ENCODE data around the gene GOLPH3. TPM values are rescaled to one million over a fixed set of nuclear protein-coding genes. Genes with fewer than 3 reads are reported as not detected.

The GOLPH3 gene
- total RNA-seq: 75.4 TPM

DNA sequence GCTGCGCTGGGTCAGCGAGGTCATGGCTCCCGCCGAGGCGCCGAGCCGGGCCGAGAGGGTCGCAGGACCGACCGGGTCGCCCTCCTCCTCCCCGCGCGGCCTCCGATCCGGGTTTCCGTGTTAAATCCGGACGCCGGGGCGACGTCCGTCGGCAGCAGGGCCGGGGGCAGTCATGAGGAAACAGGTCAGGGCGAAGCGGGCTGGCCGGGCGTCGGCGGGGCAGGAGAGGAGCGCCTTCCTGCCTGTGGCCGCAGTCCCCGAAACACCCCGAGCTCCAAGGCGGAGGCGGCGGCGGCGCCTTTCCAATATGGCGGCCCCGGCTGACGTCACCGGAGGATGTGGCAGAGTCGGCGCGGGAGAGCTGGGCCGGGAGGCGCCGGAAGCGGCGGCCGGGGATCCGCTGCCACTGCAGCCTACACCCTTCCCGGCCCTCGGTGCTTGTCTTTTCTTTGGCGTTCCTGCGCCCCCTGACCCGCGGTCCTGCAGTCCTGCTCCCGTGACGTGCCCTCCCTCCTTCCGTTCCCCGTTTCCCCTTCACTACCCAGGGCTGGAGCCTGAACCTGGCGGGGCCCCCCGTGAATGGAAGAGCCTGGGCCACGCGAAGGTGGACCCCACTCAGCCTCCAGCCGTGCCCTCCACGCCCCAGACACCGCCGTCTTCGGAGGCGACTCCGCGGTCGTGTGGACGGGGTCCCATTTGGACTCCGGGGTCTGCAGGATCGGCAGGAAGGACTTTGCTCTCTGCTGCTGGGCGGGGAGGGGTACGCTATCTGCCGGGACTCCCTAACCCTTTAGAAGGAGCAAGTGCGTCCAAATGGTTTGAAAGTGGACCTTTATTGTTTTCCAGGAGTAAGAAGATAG lies at the start of gene GOLPH3:
Gene GOLPH3, minus strand, starts transcription at position 309 of the 860 bp plus-strand sequence. Its CDS starts 285 bp downstream, at position 24.

Small RNA genes within 50 kb of the gene (small RNA-seq; reads per million reads assigned to genes)
- gene RF00019 (ENCODE audit: low replicate concordance): not detected

Other genes with a start within 250 kb of the GOLPH3 start
- 37.5 TPM for gene MTMR12, start 138.6 kb upstream of the GOLPH3 start, total RNA-seq

Data from metanephros (tissue), 2 donors.